ENCODE results near the gene EPN1.

DNA sequence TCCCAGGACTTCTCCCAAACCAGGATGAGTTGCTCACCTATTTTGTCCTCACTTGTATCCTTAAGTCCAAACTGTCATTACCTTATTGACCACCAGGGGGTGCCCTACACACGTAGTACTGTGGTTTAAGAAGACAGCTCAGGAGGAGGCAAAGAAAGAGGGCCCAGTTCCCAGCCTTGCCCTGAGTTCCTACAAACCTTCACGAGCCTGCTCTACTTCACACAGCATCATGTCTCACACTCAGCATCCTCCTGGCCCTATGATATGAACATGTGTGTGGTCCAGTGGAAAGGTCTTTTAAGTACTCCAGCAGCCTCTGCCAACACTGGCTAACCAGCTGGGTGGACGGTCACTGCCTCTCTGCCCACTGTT is 42.6 kb upstream of the EPN1 start:
- TF ChIP-seq POLR2A (IDR thresholded peaks at IDR 0.05): no peak
- TF ChIP-seq, protein P1, sequence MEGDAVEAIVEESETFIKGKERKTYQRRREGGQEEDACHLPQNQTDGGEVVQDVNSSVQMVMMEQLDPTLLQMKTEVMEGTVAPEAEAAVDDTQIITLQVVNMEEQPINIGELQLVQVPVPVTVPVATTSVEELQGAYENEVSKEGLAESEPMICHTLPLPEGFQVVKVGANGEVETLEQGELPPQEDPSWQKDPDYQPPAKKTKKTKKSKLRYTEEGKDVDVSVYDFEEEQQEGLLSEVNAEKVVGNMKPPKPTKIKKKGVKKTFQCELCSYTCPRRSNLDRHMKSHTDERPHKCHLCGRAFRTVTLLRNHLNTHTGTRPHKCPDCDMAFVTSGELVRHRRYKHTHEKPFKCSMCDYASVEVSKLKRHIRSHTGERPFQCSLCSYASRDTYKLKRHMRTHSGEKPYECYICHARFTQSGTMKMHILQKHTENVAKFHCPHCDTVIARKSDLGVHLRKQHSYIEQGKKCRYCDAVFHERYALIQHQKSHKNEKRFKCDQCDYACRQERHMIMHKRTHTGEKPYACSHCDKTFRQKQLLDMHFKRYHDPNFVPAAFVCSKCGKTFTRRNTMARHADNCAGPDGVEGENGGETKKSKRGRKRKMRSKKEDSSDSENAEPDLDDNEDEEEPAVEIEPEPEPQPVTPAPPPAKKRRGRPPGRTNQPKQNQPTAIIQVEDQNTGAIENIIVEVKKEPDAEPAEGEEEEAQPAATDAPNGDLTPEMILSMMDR (IDR thresholded peaks at IDR 0.05): peak; percentile 85 to 95 (median 92)
